ENCODE data around the gene MRTFB.
A peak's percentile ranks its signal among the peaks of the same experiment; 100 is the strongest.

Gene MRTFB

DNA sequence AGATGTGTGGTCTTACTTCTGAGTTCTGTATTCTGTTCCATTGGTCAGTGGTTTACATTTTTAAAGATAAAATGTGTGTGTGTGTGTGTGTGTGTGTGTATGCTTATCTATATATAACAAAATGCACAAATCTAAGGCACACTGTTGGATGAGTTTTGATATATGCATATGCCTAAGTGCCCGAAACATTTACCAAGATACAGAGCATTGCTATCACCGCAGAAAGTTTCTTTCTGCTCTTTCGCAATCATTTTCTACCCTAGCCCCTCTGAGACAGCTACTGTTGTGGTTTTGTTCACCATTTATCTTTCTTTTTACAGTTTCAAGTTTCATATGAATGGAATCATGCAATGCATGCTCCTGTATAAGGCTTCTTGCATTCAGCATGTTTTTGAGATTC, 97.0 kb downstream of the MRTFB start:
- Histone ChIP-seq H2AFZ (ENCODE audit: low read depth, low read length) (no peak overlapping the region), H3K4ac (ENCODE audit: low read depth in 1 of 2, low read length in 2 of 2) (no peak overlapping the region), H4K8ac (ENCODE audit: low read length) (no peak overlapping the region), H2BK120ac (ENCODE audit: low read depth, low read length) (no peak overlapping the region), H3K4me1 (ENCODE audit: control insufficient read depth, insufficient read depth, low read depth, low read length) (no peaks in the 10 kb centered on the region), H3K9ac (ENCODE audit: low read length) (no peak overlapping the region), H3K4me2 (ENCODE audit: low read length, poor library complexity, severe bottlenecking) (no peak overlapping the region), H3K4me3 (ENCODE audit: insufficient read depth in 1 of 2, low read depth in 1 of 2, low read length in 2 of 2) (no peak overlapping the region), H2BK5ac (ENCODE audit: low read depth, low read length, poor library complexity, severe bottlenecking) (no peak overlapping the region), H3K36me3 (ENCODE audit: control insufficient read depth in 1 of 2, insufficient read depth in 2 of 2, low read depth in 1 of 2, low read length in 2 of 2) (no peaks in the 10 kb centered on the region), H2BK15ac (ENCODE audit: low read depth, poor library complexity, severe bottlenecking) (no peak overlapping the region), H2BK12ac (ENCODE audit: low read length in 2 of 2) (no peak overlapping the region), H3K23ac (ENCODE audit: low read length in 2 of 2) (no peak overlapping the region), H3K14ac (ENCODE audit: low read length in 2 of 2) (no peak overlapping the region), H3K79me1 (replicated peaks; ENCODE audit: low read length, poor library complexity, severe bottlenecking) (peaks cover 5% of the 10 kb centered on the region), H3K27me3 (ENCODE audit: control insufficient read depth in 1 of 2, insufficient read depth in 1 of 2, low read length in 2 of 2) (no peaks in the 10 kb centered on the region), H4K91ac (ENCODE audit: low read length) (no peak overlapping the region), H2AK5ac (ENCODE audit: low read length, severe bottlenecking) (no peak overlapping the region), H3K27ac (ENCODE audit: low read length, poor library complexity, severe bottlenecking) (no peak overlapping the region), H3K18ac (ENCODE audit: low read depth in 1 of 2, low read length in 2 of 2) (no peak overlapping the region), H3K9me3 (ENCODE audit: control insufficient read depth, low read length) (no peaks in the 10 kb centered on the region)
- 88% methylated on average over 1 of the region's 3 CpGs for WGBS
- DNase-seq: peak; percentile 32

DNA sequence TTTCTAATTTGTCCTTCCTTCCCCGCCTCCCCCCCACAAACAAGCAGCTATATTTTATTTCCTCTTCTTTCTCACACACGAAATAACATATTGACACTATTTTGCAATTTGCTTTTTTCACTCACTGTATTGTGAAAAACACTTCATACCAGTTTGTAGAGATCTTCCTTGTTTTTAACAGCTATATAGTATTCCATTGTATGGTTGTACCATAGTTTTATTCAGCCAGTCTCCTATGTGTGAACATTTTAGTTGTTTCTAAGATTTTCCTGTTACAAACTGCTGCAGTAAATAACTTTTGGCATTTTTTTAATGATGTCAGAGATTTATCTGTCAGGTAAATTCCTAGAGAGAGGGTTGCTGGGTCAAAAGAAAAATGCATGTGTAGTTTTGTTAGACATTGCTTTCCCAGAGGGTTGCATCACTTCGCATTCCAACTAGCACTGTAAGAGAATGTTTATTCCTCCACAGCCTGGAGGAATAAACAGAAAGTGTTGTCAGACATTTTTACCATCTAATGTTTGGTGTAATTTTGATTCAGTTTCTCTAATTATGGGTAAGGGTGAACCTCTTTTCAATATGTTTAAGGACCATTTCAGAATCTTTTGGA, 101.2 kb downstream of the MRTFB start:
- H3K4me3 ChIP-seq (ENCODE audit: insufficient read depth in 1 of 2, low read depth in 1 of 2, low read length in 2 of 2): no peak overlapping the region
- H3K79me1 ChIP-seq (replicated peaks; ENCODE audit: low read length, poor library complexity, severe bottlenecking): peaks cover 3% of the 10 kb centered on the region
- no peak overlapping the region for H3K18ac ChIP-seq (ENCODE audit: low read depth in 1 of 2, low read length in 2 of 2)
- peak; percentile 86 for DNase-seq
- no peak overlapping the region for H3K4ac ChIP-seq (ENCODE audit: low read depth in 1 of 2, low read length in 2 of 2)
- H4K91ac ChIP-seq (ENCODE audit: low read length): no peak overlapping the region
- no peak overlapping the region for H2AFZ ChIP-seq (ENCODE audit: low read depth, low read length)
- H3K27me3 ChIP-seq (ENCODE audit: control insufficient read depth in 1 of 2, insufficient read depth in 1 of 2, low read length in 2 of 2): no peaks in the 10 kb centered on the region
- H3K4me1 ChIP-seq (ENCODE audit: control insufficient read depth, insufficient read depth, low read depth, low read length): no peaks in the 10 kb centered on the region
- no peak overlapping the region for H2BK12ac ChIP-seq (ENCODE audit: low read length in 2 of 2)
- no peak overlapping the region for H2BK5ac ChIP-seq (ENCODE audit: low read depth, low read length, poor library complexity, severe bottlenecking)
- 85% methylated on average over 2 of the region's 3 CpGs for WGBS
- no peak overlapping the region for H2BK15ac ChIP-seq (ENCODE audit: low read depth, poor library complexity, severe bottlenecking)
- no peaks in the 10 kb centered on the region for H3K9me3 ChIP-seq (ENCODE audit: control insufficient read depth, low read length)
- no peak overlapping the region for H3K14ac ChIP-seq (ENCODE audit: low read length in 2 of 2)
- no peak overlapping the region for H4K8ac ChIP-seq (ENCODE audit: low read length)
- H3K23ac ChIP-seq (ENCODE audit: low read length in 2 of 2): no peak overlapping the region
- H3K27ac ChIP-seq (ENCODE audit: low read length, poor library complexity, severe bottlenecking): no peak overlapping the region
- no peaks in the 10 kb centered on the region for H3K36me3 ChIP-seq (ENCODE audit: control insufficient read depth in 1 of 2, insufficient read depth in 2 of 2, low read depth in 1 of 2, low read length in 2 of 2)
- no peak overlapping the region for H3K9ac ChIP-seq (ENCODE audit: low read length)
- H2AK5ac ChIP-seq (ENCODE audit: low read length, severe bottlenecking): no peak overlapping the region
- no peak overlapping the region for H3K4me2 ChIP-seq (ENCODE audit: low read length, poor library complexity, severe bottlenecking)
- no peak overlapping the region for H2BK120ac ChIP-seq (ENCODE audit: low read depth, low read length)

DNA sequence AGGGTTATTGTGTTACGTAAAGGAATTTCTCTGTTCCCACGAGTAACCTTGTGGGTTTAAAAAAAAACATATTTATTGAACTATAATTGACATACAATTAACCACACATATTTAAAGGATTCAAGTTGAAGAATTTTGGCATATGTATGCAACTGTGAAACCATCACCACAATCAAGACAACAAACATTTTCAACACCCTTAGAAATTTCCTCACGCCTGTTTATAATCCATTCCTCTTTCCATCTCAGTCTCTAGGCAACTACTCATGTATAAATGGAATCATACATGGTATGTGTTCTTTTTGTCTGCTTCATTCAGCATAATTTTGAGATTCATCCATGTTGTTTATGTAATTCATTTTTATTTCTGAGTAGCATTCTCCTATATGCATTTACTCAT, 104.0 kb downstream of the MRTFB start:
- Histone ChIP-seq H3K4me1 (ENCODE audit: control insufficient read depth, insufficient read depth, low read depth, low read length) (no peaks in the 10 kb centered on the region), H3K27ac (ENCODE audit: low read length, poor library complexity, severe bottlenecking) (no peak overlapping the region), H3K4me2 (ENCODE audit: low read length, poor library complexity, severe bottlenecking) (no peak overlapping the region), H3K23ac (ENCODE audit: low read length in 2 of 2) (no peak overlapping the region), H3K9ac (ENCODE audit: low read length) (no peak overlapping the region), H3K4me3 (ENCODE audit: insufficient read depth in 1 of 2, low read depth in 1 of 2, low read length in 2 of 2) (no peak overlapping the region), H2AK5ac (ENCODE audit: low read length, severe bottlenecking) (no peak overlapping the region), H2AFZ (ENCODE audit: low read depth, low read length) (no peak overlapping the region), H3K4ac (ENCODE audit: low read depth in 1 of 2, low read length in 2 of 2) (no peak overlapping the region), H3K18ac (ENCODE audit: low read depth in 1 of 2, low read length in 2 of 2) (no peak overlapping the region), H2BK15ac (ENCODE audit: low read depth, poor library complexity, severe bottlenecking) (no peak overlapping the region), H2BK12ac (ENCODE audit: low read length in 2 of 2) (no peak overlapping the region), H4K8ac (ENCODE audit: low read length) (no peak overlapping the region), H3K36me3 (ENCODE audit: control insufficient read depth in 1 of 2, insufficient read depth in 2 of 2, low read depth in 1 of 2, low read length in 2 of 2) (no peaks in the 10 kb centered on the region), H2BK120ac (ENCODE audit: low read depth, low read length) (no peak overlapping the region), H3K9me3 (ENCODE audit: control insufficient read depth, low read length) (no peaks in the 10 kb centered on the region), H3K79me1 (replicated peaks; ENCODE audit: low read length, poor library complexity, severe bottlenecking) (peaks cover 8% of the 10 kb centered on the region), H4K91ac (ENCODE audit: low read length) (no peak overlapping the region), H2BK5ac (ENCODE audit: low read depth, low read length, poor library complexity, severe bottlenecking) (no peak overlapping the region), H3K27me3 (ENCODE audit: control insufficient read depth in 1 of 2, insufficient read depth in 1 of 2, low read length in 2 of 2) (no peaks in the 10 kb centered on the region), H3K14ac (ENCODE audit: low read length in 2 of 2) (no peak overlapping the region)
- no peak for DNase-seq
- 100% methylated on average over 1 of the region's 3 CpGs for WGBS

DNA sequence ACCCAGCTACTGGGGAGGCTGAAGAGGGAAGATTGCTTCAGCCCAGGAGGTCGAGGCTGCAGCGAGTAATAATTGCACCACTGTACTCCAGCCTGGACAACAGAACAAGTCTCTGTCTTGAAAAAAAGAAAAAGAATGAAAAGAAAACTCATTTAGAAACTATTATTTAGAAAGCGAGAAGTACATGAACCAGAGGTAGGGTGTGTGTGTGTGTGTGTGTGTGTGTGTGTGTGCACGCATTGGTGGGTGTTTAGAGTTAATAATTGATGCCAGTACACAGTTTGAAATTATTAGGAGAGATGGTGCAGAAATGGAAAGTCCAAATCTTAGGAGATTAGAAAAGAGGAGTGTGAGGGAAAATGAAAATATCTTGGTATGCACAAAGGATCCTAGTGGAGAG, 106.6 kb downstream of the MRTFB start:
- peaks cover 3% of the 10 kb centered on the region for H3K4me1 ChIP-seq (ENCODE audit: control insufficient read depth, insufficient read depth, low read depth, low read length)
- DNase-seq: no peak
- no peak overlapping the region for H3K4ac ChIP-seq (ENCODE audit: low read depth in 1 of 2, low read length in 2 of 2)
- H4K91ac ChIP-seq (ENCODE audit: low read length): no peak overlapping the region
- no peak overlapping the region for H2BK12ac ChIP-seq (ENCODE audit: low read length in 2 of 2)
- H2BK15ac ChIP-seq (ENCODE audit: low read depth, poor library complexity, severe bottlenecking): no peak overlapping the region
- H3K14ac ChIP-seq (ENCODE audit: low read length in 2 of 2): no peak overlapping the region
- no peaks in the 10 kb centered on the region for H3K36me3 ChIP-seq (ENCODE audit: control insufficient read depth in 1 of 2, insufficient read depth in 2 of 2, low read depth in 1 of 2, low read length in 2 of 2)
- 96% methylated on average over 2 of the region's 4 CpGs for WGBS
- no peak overlapping the region for H3K23ac ChIP-seq (ENCODE audit: low read length in 2 of 2)
- no peaks in the 10 kb centered on the region for H3K27me3 ChIP-seq (ENCODE audit: control insufficient read depth in 1 of 2, insufficient read depth in 1 of 2, low read length in 2 of 2)
- no peak overlapping the region for H4K8ac ChIP-seq (ENCODE audit: low read length)
- no peak overlapping the region for H3K18ac ChIP-seq (ENCODE audit: low read depth in 1 of 2, low read length in 2 of 2)
- no peak overlapping the region for H3K4me2 ChIP-seq (ENCODE audit: low read length, poor library complexity, severe bottlenecking)
- H3K79me1 ChIP-seq (replicated peaks; ENCODE audit: low read length, poor library complexity, severe bottlenecking): peaks cover 12% of the 10 kb centered on the region
- H2AFZ ChIP-seq (ENCODE audit: low read depth, low read length): no peak overlapping the region
- no peak overlapping the region for H3K9ac ChIP-seq (ENCODE audit: low read length)
- no peak overlapping the region for H3K27ac ChIP-seq (ENCODE audit: low read length, poor library complexity, severe bottlenecking)
- H2AK5ac ChIP-seq (ENCODE audit: low read length, severe bottlenecking): no peak overlapping the region
- no peak overlapping the region for H2BK120ac ChIP-seq (ENCODE audit: low read depth, low read length)
- no peak overlapping the region for H2BK5ac ChIP-seq (ENCODE audit: low read depth, low read length, poor library complexity, severe bottlenecking)
- no peak overlapping the region for H3K4me3 ChIP-seq (ENCODE audit: insufficient read depth in 1 of 2, low read depth in 1 of 2, low read length in 2 of 2)
- H3K9me3 ChIP-seq (ENCODE audit: control insufficient read depth, low read length): no peaks in the 10 kb centered on the region

Data from mesenchymal stem cell (in vitro differentiated cells and primary cell).